HG03064 (cell line): Measurements from ENCODE around the gene KRTAP10-4.
"Not testable (repeated sequence)": the region's sequence is repeated elsewhere in the genome, so short reads cannot be mapped to it uniquely, and the experiment has no call there.

Source experiments
- ATAC-seq: cut with Tn5 transposase; IDR thresholded peaks from one replicate; pipeline ENCODE4 v1.9.1; 2021; ENCODE audit warnings: low read depth; ENCODE audit not compliant: unreplicated experiment

KRTAP10-4 gene

GRCh38 chr21:44593598-44594405 lies 20.3 kb downstream of the KRTAP10-4 start:
- no peak for ATAC-seq

- ATAC-seq, result no peak
These were observed 20.9 kb downstream of the KRTAP10-4 start for GRCh38 chr21:44594406-44594916.

GRCh38 chr21:44595524-44595923 lies 22.0 kb downstream of the KRTAP10-4 start:
- no peak for ATAC-seq

- ATAC-seq, result no peak
These were observed 22.7 kb downstream of the KRTAP10-4 start for GRCh38 chr21:44596068-44596725.

GRCh38 chr21:44598061-44598460 lies 24.5 kb downstream of the KRTAP10-4 start:
- ATAC-seq, result no peak

GRCh38 chr21:44599264-44600029 lies 25.9 kb downstream of the KRTAP10-4 start:
- ATAC-seq, result no peak

GRCh38 chr21:44600118-44600978 lies 26.8 kb downstream of the KRTAP10-4 start, which contains the start of gene KRTAP10-7:
Gene KRTAP10-7, plus strand, starts transcription at chr21:44600597. Its CDS starts 25 bp downstream, at chr21:44600622.
- not testable (repeated sequence) for ATAC-seq

GRCh38 chr21:44601091-44601490 lies 27.6 kb downstream of the KRTAP10-4 start:
- not testable (repeated sequence) for ATAC-seq

GRCh38 chr21:44601596-44602462 lies 28.3 kb downstream of the KRTAP10-4 start:
- no peak for ATAC-seq

- ATAC-seq, result no peak
These were observed 28.9 kb downstream of the KRTAP10-4 start for GRCh38 chr21:44602463-44602850.

GRCh38 chr21:44603109-44603875 lies 29.8 kb downstream of the KRTAP10-4 start:
- ATAC-seq, result no peak

GRCh38 chr21:44603911-44604310 lies 30.4 kb downstream of the KRTAP10-4 start:
- no peak for ATAC-seq

GRCh38 chr21:44606495-44606894 lies 33.0 kb downstream of the KRTAP10-4 start:
- ATAC-seq, result no peak

GRCh38 chr21:44609193-44609592 lies 35.7 kb downstream of the KRTAP10-4 start:
- no peak for ATAC-seq

- ATAC-seq, result not testable (repeated sequence)
These were observed 36.8 kb downstream of the KRTAP10-4 start for GRCh38 chr21:44610157-44610843.

GRCh38 chr21:44611551-44611950 lies 38.0 kb downstream of the KRTAP10-4 start:
- ATAC-seq, result no peak

- no peak for ATAC-seq
These were observed 38.5 kb downstream of the KRTAP10-4 start, which contains the start of gene KRTAP10-8 for GRCh38 chr21:44612029-44612486. Gene KRTAP10-8, plus strand, starts transcription at chr21:44612079. Its CDS starts 22 bp downstream, at chr21:44612101.
